ENCODE measurements around the gene BTBD18. TPM values are rescaled to one million over a fixed set of nuclear protein-coding genes. Genes with fewer than 3 reads are reported as not detected.
A peak's percentile ranks its signal among the peaks of the same experiment; 100 is the strongest.

BTBD18 gene
- polyA plus RNA-seq, 3 donors, result 0.10 TPM; not detected in 2

DNA sequence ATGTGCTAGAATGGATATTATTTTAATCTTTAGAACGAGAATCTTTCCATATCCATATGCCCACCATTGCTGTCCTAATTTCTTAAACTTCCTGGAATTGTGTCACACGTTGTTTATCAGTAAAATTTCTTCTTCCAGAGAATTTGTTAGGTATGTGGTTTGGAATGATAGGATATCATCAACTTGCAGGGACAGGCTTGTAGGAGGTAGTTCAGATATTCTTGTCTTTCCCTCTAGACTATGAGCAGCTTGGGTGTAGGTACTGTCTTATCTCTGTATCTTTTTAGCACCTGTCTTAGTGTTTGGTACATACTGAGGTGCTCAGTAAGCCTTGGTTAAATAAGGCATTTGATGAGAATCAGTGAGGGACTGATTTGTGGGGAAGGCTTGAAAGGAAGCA lies 13.4 kb upstream of the BTBD18 start:
- H3K27me3 Mint-ChIP-seq (ENCODE audit: low read depth in 3 of 3), result peaks cover 0 to 3% (median 0%) of the 10 kb centered on the region in 3 donors
- no peaks in the 10 kb centered on the region for H3K9me3 ChIP-seq (replicated peaks in 1 of 2; ENCODE audit: control insufficient read depth in 1 of 2, insufficient read depth in 1 of 2, low read length in 2 of 2)
- H3K27ac ChIP-seq (ENCODE audit: low read depth in 1 of 2, low read length in 2 of 2), result no peak overlapping the region
- H3K4me3 Mint-ChIP-seq, result no peak overlapping the region
- WGBS (ENCODE audit: insufficient coverage), result no CpG with 5 or more reads among the region's 2 CpGs
- no peak overlapping the region for H2AFZ ChIP-seq (ENCODE audit: insufficient read depth, low read depth, low read length, poor library complexity, severe bottlenecking)
- no peak overlapping the region for H3K27ac Mint-ChIP-seq
- H3K4me1 Mint-ChIP-seq, result peaks cover 42% of the 10 kb centered on the region
- peaks cover 9 to 21% of the 10 kb centered on the region in 2 donors for H3K36me3 Mint-ChIP-seq
- TF ChIP-seq, protein P1, sequence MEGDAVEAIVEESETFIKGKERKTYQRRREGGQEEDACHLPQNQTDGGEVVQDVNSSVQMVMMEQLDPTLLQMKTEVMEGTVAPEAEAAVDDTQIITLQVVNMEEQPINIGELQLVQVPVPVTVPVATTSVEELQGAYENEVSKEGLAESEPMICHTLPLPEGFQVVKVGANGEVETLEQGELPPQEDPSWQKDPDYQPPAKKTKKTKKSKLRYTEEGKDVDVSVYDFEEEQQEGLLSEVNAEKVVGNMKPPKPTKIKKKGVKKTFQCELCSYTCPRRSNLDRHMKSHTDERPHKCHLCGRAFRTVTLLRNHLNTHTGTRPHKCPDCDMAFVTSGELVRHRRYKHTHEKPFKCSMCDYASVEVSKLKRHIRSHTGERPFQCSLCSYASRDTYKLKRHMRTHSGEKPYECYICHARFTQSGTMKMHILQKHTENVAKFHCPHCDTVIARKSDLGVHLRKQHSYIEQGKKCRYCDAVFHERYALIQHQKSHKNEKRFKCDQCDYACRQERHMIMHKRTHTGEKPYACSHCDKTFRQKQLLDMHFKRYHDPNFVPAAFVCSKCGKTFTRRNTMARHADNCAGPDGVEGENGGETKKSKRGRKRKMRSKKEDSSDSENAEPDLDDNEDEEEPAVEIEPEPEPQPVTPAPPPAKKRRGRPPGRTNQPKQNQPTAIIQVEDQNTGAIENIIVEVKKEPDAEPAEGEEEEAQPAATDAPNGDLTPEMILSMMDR (IDR thresholded peaks at IDR 0.05), result no peak
- DNase-seq, result no peak
- H3K79me2 ChIP-seq (ENCODE audit: insufficient read depth, low read length), result peaks cover 76% of the 10 kb centered on the region
- peaks cover 52% of the 10 kb centered on the region for H4K20me1 ChIP-seq (ENCODE audit: insufficient read depth, low read length)
- H3K4me3 ChIP-seq (replicated peaks in 1 of 3; ENCODE audit: low read depth in 2 of 3, low read length in 3 of 3), result no peak overlapping the region
- no peak overlapping the region for H3K9ac ChIP-seq (ENCODE audit: insufficient read depth, low read length, poor library complexity, severe bottlenecking)
- no peaks in the 10 kb centered on the region for H3K36me3 ChIP-seq (replicated peaks in 1 of 2; ENCODE audit: control insufficient read depth in 1 of 2, insufficient read depth in 2 of 2, low read length in 2 of 2)
- intact Hi-C loops (cut with micrococcal nuclease), result loop anchor here in 1 of 2 donors (5.0 kb wide), 1 partner anchor 32 kb away; no protein-coding TSS in a partner anchor
- peaks cover 0 to 2% (median 0%) of the 10 kb centered on the region in 7 donors for H3K9me3 Mint-ChIP-seq
- H3K4me2 ChIP-seq (replicated peaks; ENCODE audit: extremely low read depth, low read length, poor library complexity, severe bottlenecking), result peak overlapping the region; percentile 86
- peaks cover 23 to 27% of the 10 kb centered on the region in 2 donors for H3K4me1 ChIP-seq (ENCODE audit: control insufficient read depth in 1 of 2, insufficient read depth in 2 of 2, low read length in 2 of 2)
- H3K27me3 ChIP-seq (ENCODE audit: control insufficient read depth in 2 of 2, insufficient read depth in 2 of 2, low read length in 2 of 2), result no peaks in the 10 kb centered on the region

DNA sequence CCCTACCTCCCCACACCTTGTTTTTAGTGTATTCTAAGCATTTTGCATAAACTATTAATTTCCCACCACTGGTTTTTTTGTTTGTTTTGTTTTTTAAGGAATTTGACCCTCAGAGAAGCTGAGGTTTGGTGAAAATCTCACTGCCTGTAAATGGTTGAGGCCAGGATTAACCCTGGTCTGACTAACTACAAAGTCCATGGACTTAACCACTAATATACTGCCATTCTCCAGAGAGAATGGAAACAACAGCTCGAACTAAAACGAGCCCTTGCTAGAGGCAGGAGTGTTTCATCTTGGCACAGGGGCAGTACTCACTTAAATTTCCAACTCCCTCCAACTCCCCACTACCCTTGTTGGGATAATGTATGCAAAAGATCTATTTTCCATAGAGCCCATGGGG lies 12.9 kb upstream of the BTBD18 start:
- DNase-seq, result no peak
- Mint-ChIP-seq H3K36me3 (peaks cover 9 to 18% of the 10 kb centered on the region in 2 donors), H3K27me3 (ENCODE audit: low read depth in 3 of 3) (peaks cover 0 to 3% (median 0%) of the 10 kb centered on the region in 3 donors), H3K4me3 (peak overlapping the region; percentile 25 to 88), H3K27ac (peak overlapping the region in 2 of 7 donors; percentile 46 to 58), H3K4me1 (peaks cover 39% of the 10 kb centered on the region), H3K9me3 (peaks cover 0 to 2% (median 0%) of the 10 kb centered on the region in 7 donors)
- Histone ChIP-seq H3K79me2 (ENCODE audit: insufficient read depth, low read length) (peaks cover 72% of the 10 kb centered on the region), H3K9me3 (replicated peaks in 1 of 2; ENCODE audit: control insufficient read depth in 1 of 2, insufficient read depth in 1 of 2, low read length in 2 of 2) (no peaks in the 10 kb centered on the region), H3K36me3 (replicated peaks in 1 of 2; ENCODE audit: control insufficient read depth in 1 of 2, insufficient read depth in 2 of 2, low read length in 2 of 2) (no peaks in the 10 kb centered on the region), H4K20me1 (ENCODE audit: insufficient read depth, low read length) (peaks cover 52% of the 10 kb centered on the region), H3K4me3 (replicated peaks in 1 of 3; ENCODE audit: low read depth in 2 of 3, low read length in 3 of 3) (peak overlapping the region in 1 of 3 experiments; percentile 93), H3K27me3 (ENCODE audit: control insufficient read depth in 2 of 2, insufficient read depth in 2 of 2, low read length in 2 of 2) (no peaks in the 10 kb centered on the region), H3K9ac (ENCODE audit: insufficient read depth, low read length, poor library complexity, severe bottlenecking) (no peak overlapping the region), H3K27ac (ENCODE audit: low read depth in 1 of 2, low read length in 2 of 2) (no peak overlapping the region), H3K4me2 (replicated peaks; ENCODE audit: extremely low read depth, low read length, poor library complexity, severe bottlenecking) (peak overlapping the region; percentile 86), H3K4me1 (ENCODE audit: control insufficient read depth in 1 of 2, insufficient read depth in 2 of 2, low read length in 2 of 2) (peaks cover 23 to 27% of the 10 kb centered on the region in 2 donors), H2AFZ (ENCODE audit: insufficient read depth, low read depth, low read length, poor library complexity, severe bottlenecking) (no peak overlapping the region)
- TF ChIP-seq, protein P1 (IDR thresholded peaks at IDR 0.05), result no peak
- intact Hi-C loops (cut with micrococcal nuclease), result loop anchor here in 1 of 2 donors (5.0 kb wide), 1 partner anchor 33 kb away; no protein-coding TSS in a partner anchor
- no CpG with 5 or more reads among the region's 2 CpGs for WGBS (ENCODE audit: insufficient coverage)
